PC-3 (cell line): Measurements from ENCODE around the gene OR8D4. TPM values are rescaled to one million over a fixed set of nuclear protein-coding genes. Genes with fewer than 3 reads are reported as not detected.

Source experiments
- ATAC-seq: fragments of 200-7000 bp; cut with Tn5 transposase; 2 replicates; pipeline ENCODE4 v1.9.1; 2020; ENCODE audit warnings: mild to moderate bottlenecking, moderate library complexity
- Bru-seq: library from RNA; stranded (reverse); fragments of 400-500 nt; gene quantifications from one replicate; lab custom pipeline; 2021; lab: Mats Ljungman, UMichigan
- BruChase-seq, 2 experiments: library from RNA; stranded (reverse); fragments of 400-500 nt; gene quantifications; one replicate each; lab custom pipeline; 2021; lab: Mats Ljungman, UMichigan
- BruUV-seq: library from RNA; stranded (reverse); fragments of 400-500 nt; replicated peaks from 2 replicates; lab custom pipeline; 2021; lab: Mats Ljungman, UMichigan
- CTCF ChIA-PET: fragments of 300-600 bp; sonication (Branson Sonifier 250); formaldehyde crosslinking; loops from one replicate; lab custom pipeline; 2022; ENCODE audit warnings: antibody characterized with exemption; lab: Charles Lee
- POLR2A ChIA-PET: fragments of 300-600 bp; sonication (Branson Sonifier 250); formaldehyde crosslinking; loops from one replicate; lab custom pipeline; 2022; ENCODE audit warnings: antibody characterized with exemption; ENCODE audit not compliant: unreplicated experiment; lab: Charles Lee
- DNase-seq: peaks from one replicate; pipeline ENCODE4 v3.0.0-alpha.2; 2015
- H2AFZ ChIP-seq: fragments of 300-600 bp; sonication (generic); 2 replicates; pipeline ENCODE4 v1.6.0; 2016; ENCODE audit warnings: antibody characterized with exemption, low read length
- H3F3A ChIP-seq: fragments of 300-600 bp; sonication (generic); one replicate; pipeline ENCODE4 v1.6.0; 2017; ENCODE audit warnings: antibody characterized with exemption, low read length, control low read depth, mild to moderate bottlenecking; ENCODE audit not compliant: unreplicated experiment
- H3K27ac ChIP-seq: fragments of 300-600 bp; sonication (generic); 2 replicates; pipeline ENCODE4 v1.5.1; 2016; ENCODE audit warnings: mild to moderate bottlenecking, low read length
- H3K27me3 ChIP-seq: fragments of 300-600 bp; sonication (generic); 2 replicates; pipeline ENCODE4 v1.6.1; 2016; ENCODE audit warnings: low read length, mixed read lengths
- H3K36me3 ChIP-seq: fragments of 300-600 bp; sonication (generic); 2 replicates; pipeline ENCODE4 v1.6.1; 2016; ENCODE audit warnings: low read depth, mixed run types, low read length, mixed read lengths
- H3K4me1 ChIP-seq: fragments of 300-600 bp; sonication (generic); 2 replicates; pipeline ENCODE4 v1.5.1; 2016; ENCODE audit warnings: low read length; ENCODE audit not compliant: insufficient read depth
- H3K4me2 ChIP-seq: fragments of 300-600 bp; sonication (generic); 2 replicates; pipeline ENCODE4 v1.6.0; 2016; ENCODE audit warnings: low read length
- H3K4me3 ChIP-seq: fragments of 300-600 bp; sonication (generic); 2 replicates; pipeline ENCODE4 v1.5.1; 2016; ENCODE audit warnings: mild to moderate bottlenecking, low read length, mixed read lengths
- H3K79me2 ChIP-seq: fragments of 300-600 bp; sonication (generic); 2 replicates; pipeline ENCODE4 v1.6.1; 2017; ENCODE audit warnings: low read length, mixed read lengths
- H3K9ac ChIP-seq: fragments of 300-600 bp; sonication (generic); 2 replicates; pipeline ENCODE4 v1.6.0; 2016; ENCODE audit warnings: mild to moderate bottlenecking, low read length
- H3K9me2 ChIP-seq: fragments of 300-600 bp; sonication (generic); replicated peaks from 2 replicates; pipeline ENCODE4 v1.6.1; 2016; ENCODE audit warnings: mixed run types, low read length, mixed read lengths
- H3K9me3 ChIP-seq: fragments of 300-600 bp; sonication (generic); 2 replicates; pipeline ENCODE4 v1.6.1; 2016; ENCODE audit warnings: low read length, mixed read lengths
- H4K20me1 ChIP-seq: fragments of 300-600 bp; sonication (generic); 2 replicates; pipeline ENCODE4 v1.6.1; 2016; ENCODE audit warnings: low read length, mixed read lengths
- CTCF ChIP-seq: fragments of 300-600 bp; sonication (generic); conservative IDR thresholded peaks from 2 replicates; pipeline ENCODE4 v1.5.1; 2017; ENCODE audit warnings: antibody characterized with exemption, low read depth, mild to moderate bottlenecking, low read length
- EZH2 ChIP-seq: fragments of 300-600 bp; sonication (generic); IDR thresholded peaks from one replicate; pipeline ENCODE4 v1.6.1; 2017; ENCODE audit warnings: antibody characterized with exemption, mild to moderate bottlenecking, low read length; ENCODE audit not compliant: unreplicated experiment
- EZH2phosphoT487 ChIP-seq: fragments of 300-600 bp; sonication (generic); IDR thresholded peaks from 2 replicates; pipeline ENCODE4 v1.6.1; 2018; ENCODE audit warnings: mild to moderate bottlenecking, antibody characterized with exemption, low read length, borderline replicate concordance
- intact Hi-C: fragments of 100-400 bp; cut with micrococcal nuclease; formaldehyde crosslinking; loops from 2 replicates; pipeline ENCODE4 v1.9.0; 2023
- long read RNA-seq: library from polyadenylated mRNA; unstranded; transcript quantifications from one replicate; pipeline ENCODE4 v2.0.0, GENCODE V29; 2021; ENCODE audit not compliant: unreplicated experiment
- total RNA-seq: library from RNA; depleted of rRNA; stranded (reverse); fragments of >200 nt; gene quantifications from 2 replicates; pipeline ENCODE4 v1.2.3, GENCODE V29; 2014; rRNA removed

The OR8D4 gene
- total RNA-seq (not detected in 2 replicates), Bru-seq, nascent RNA (percentile 13 among the genes with signal in this experiment), BruChase-seq, experiment 1, labeled RNA remaining after a 6-hour chase (percentile 9 among the genes with signal in this experiment), BruChase-seq, experiment 2, labeled RNA remaining after a 2-hour chase (percentile 12 among the genes with signal in this experiment)
- long read RNA-seq = 0 reads

GRCh38 chr11:123901867-123902266 is at the start of gene OR8D4:
Gene OR8D4 (plus strand): TSS chr11:123902167. CDS start chr11:123906432, 4,265 bp downstream.
- POLR2A ChIA-PET = no interaction called here
- intact Hi-C loops = no loop called here
- no peak within 1 kb of the TSS for H3K4me2 ChIP-seq

GRCh38 chr11:123852321-123852720 is 49.6 kb upstream of the OR8D4 start:
- ATAC-seq (no peak), DNase-seq (no peak)
- Histone ChIP-seq H2AFZ (no peak overlapping the region), H3K4me2 (no peak overlapping the region), H3K36me3 (no peaks in the 10 kb centered on the region), H3K9me3 (no peaks in the 10 kb centered on the region), H3K4me1 (no peaks in the 10 kb centered on the region), H3K4me3 (no peak overlapping the region), H3K9ac (no peak overlapping the region), H3K9me2 (no peaks in the 10 kb centered on the region), H3F3A (no peaks in the 10 kb centered on the region), H3K79me2 (no peaks in the 10 kb centered on the region), H4K20me1 (no peaks in the 10 kb centered on the region), H3K27ac (no peak overlapping the region), H3K27me3 (peaks cover 28% of the 10 kb centered on the region)
- BruUV-seq = no TSS peak
- CTCF ChIA-PET = no interaction called here
- POLR2A ChIA-PET = no interaction called here
- intact Hi-C loops = no loop called here
- TF ChIP-seq EZH2 = no peak
- TF ChIP-seq EZH2phosphoT487 = no peak
- TF ChIP-seq CTCF = no peak

More at GRCh38 chr11:123901867-123902266, at the start of gene OR8D4:
- H3K4me3 ChIP-seq = no peak within 1 kb of the TSS
- no peaks in the 10 kb centered on the region for H4K20me1 ChIP-seq
- no peaks in the 10 kb centered on the region for H3K79me2 ChIP-seq
- TF ChIP-seq EZH2phosphoT487 (no peak), CTCF (no peak), EZH2 (no peak)
- H3K27ac ChIP-seq = no peak within 1 kb of the TSS
- H3K36me3 ChIP-seq = no peaks in the 10 kb centered on the region
- DNase-seq (no peak), ATAC-seq (no peak)
- no peaks in the 10 kb centered on the region for H3K9me2 ChIP-seq
- CTCF ChIA-PET = no interaction called here
- no peak within 1 kb of the TSS for H2AFZ ChIP-seq
- no peak within 1 kb of the TSS for H3K9ac ChIP-seq
- no peaks in the 10 kb centered on the region for H3K4me1 ChIP-seq
- no TSS peak for BruUV-seq
- H3K9me3 ChIP-seq = no peaks in the 10 kb centered on the region
- H3K27me3 ChIP-seq = peaks cover 77% of the 10 kb centered on the region
- H3F3A ChIP-seq = no peaks in the 10 kb centered on the region

GRCh38 chr11:123853038-123853437 is 48.9 kb upstream of the OR8D4 start:
- H3K9me3 ChIP-seq = no peaks in the 10 kb centered on the region
- H3K4me2 ChIP-seq = no peak overlapping the region
- TF ChIP-seq EZH2phosphoT487 (no peak), EZH2 (no peak), CTCF (no peak)
- BruUV-seq = no TSS peak
- ATAC-seq (no peak), DNase-seq (no peak)
- no peaks in the 10 kb centered on the region for H3F3A ChIP-seq
- H3K4me1 ChIP-seq = no peaks in the 10 kb centered on the region
- ChIA-PET POLR2A (no interaction called here), CTCF (no interaction called here)
- no peaks in the 10 kb centered on the region for H3K36me3 ChIP-seq
- H3K27me3 ChIP-seq = peaks cover 21% of the 10 kb centered on the region
- H3K4me3 ChIP-seq = no peak overlapping the region
- intact Hi-C loops = no loop called here
- H3K79me2 ChIP-seq = no peaks in the 10 kb centered on the region
- no peak overlapping the region for H3K27ac ChIP-seq
- no peak overlapping the region for H2AFZ ChIP-seq
- H4K20me1 ChIP-seq = no peaks in the 10 kb centered on the region
- H3K9me2 ChIP-seq = no peaks in the 10 kb centered on the region
- H3K9ac ChIP-seq = no peak overlapping the region
